ENCODE results near the gene GNG11. TPM values are rescaled to one million over a fixed set of nuclear protein-coding genes. Genes with fewer than 3 reads are reported as not detected.
A peak's percentile ranks its signal among the peaks of the same experiment; 100 is the strongest.
"Not testable (repeated sequence)": the region's sequence is repeated elsewhere in the genome, so short reads cannot be mapped to it uniquely, and the experiment has no call there.

GNG11 gene
- total and polyA plus RNA-seq, 2 donors (not counting 3 experiments of a cell fraction or from before 2014, with no cell fraction given): 92.3 to 208 TPM

DNA sequence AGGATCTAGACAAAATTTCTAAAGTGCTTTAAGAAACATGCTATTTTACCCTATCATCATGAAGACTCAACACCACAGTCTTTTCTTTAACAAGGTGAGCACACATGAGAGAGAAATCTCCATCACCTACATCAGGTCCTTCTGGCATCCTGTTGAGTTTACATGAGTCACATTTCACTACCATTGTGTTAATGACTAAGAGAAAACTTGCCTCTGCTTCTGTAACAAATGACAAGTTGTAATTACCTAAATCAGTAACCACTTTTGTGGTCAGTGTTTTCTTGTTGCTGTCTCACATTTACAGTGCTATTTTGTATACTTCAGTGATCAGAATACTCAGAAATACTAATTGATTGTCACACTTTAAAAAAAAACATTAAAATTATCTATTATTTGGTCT is 5.6 kb upstream of the GNG11 start:
- H3K9ac ChIP-seq (replicated peaks; ENCODE audit: extremely low read depth, insufficient read depth, low read length); H3K27ac ChIP-seq (ENCODE audit: insufficient read depth, low read depth, low read length); H3K9me3 ChIP-seq (replicated peaks; ENCODE audit: control insufficient read depth, insufficient read depth, low read length); H3K27me3 ChIP-seq (ENCODE audit: control insufficient read depth in 2 of 2, insufficient read depth in 2 of 2, low read length in 2 of 2); H2AFZ ChIP-seq (ENCODE audit: low read depth, low read length); H3K4me3 ChIP-seq (replicated peaks in 1 of 3; ENCODE audit: insufficient read depth in 1 of 3, low read depth in 1 of 3, low read length in 3 of 3); DNase-seq (ENCODE audit: low read depth, low spot score); H4K20me1 ChIP-seq (replicated peaks; ENCODE audit: control insufficient read depth, extremely low read depth, insufficient read depth, low read length); dilution Hi-C loops (cut with MboI; ENCODE audit: extremely low pct_ligation_motif_present, low sequenced_read_pairs); H3K4me2 ChIP-seq (ENCODE audit: insufficient read depth, low read length); H3K9me1 ChIP-seq (replicated peaks; ENCODE audit: control insufficient read depth, extremely low read depth, insufficient read depth, low read length); intact Hi-C loops (cut with micrococcal nuclease); H3K36me3 ChIP-seq (ENCODE audit: control insufficient read depth in 2 of 2, extremely low read depth in 1 of 2, insufficient read depth in 2 of 2, low read length in 2 of 2); H3K79me2 ChIP-seq (ENCODE audit: control insufficient read depth, insufficient read depth, low read length); POLR2A ChIA-PET; BruUV-seq (replicated peaks): not testable (repeated sequence)
- CTCF ChIA-PET: interaction anchor here (1.4 kb wide), 1 partner anchor 13 kb away, joined by 12 read pairs; no protein-coding TSS in a partner anchor
- peak; percentile 47 for FAIRE-seq
- peak; percentile 55 for TF ChIP-seq JUN (IDR thresholded peaks at IDR 0.05; ENCODE audit: borderline replicate concordance, insufficient read depth, insufficient read length, low read depth)
- peaks cover 57% of the 10 kb centered on the region for H3K4me1 ChIP-seq (ENCODE audit: control insufficient read depth, extremely low read depth, insufficient read depth, low read length)

DNA sequence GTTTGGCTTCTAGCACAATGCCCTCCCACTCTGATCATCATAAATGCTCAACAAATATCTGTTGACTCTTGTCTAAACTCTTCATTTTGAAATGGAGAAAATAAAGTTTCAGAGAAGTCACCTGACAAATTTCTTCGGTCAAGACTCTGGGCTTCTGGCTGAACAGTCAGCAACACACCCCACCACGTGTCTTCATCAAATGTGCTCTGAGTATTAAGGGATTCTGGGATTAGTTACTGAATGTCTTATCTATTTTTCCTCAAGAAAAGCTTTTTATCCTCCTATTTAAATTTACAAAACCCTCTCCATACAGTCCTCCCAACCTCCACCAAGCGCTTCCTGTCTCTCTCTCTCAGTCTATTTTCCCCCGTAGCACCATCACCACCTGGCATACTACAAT is 5.2 kb upstream of the GNG11 start:
- H3K4me1 ChIP-seq (ENCODE audit: control insufficient read depth, extremely low read depth, insufficient read depth, low read length): peaks cover 57% of the 10 kb centered on the region
- DNase-seq (ENCODE audit: low read depth, low spot score); CTCF ChIA-PET; H2AFZ ChIP-seq (ENCODE audit: low read depth, low read length); H3K9me1 ChIP-seq (replicated peaks; ENCODE audit: control insufficient read depth, extremely low read depth, insufficient read depth, low read length); H3K36me3 ChIP-seq (ENCODE audit: control insufficient read depth in 2 of 2, extremely low read depth in 1 of 2, insufficient read depth in 2 of 2, low read length in 2 of 2); H3K9me3 ChIP-seq (replicated peaks; ENCODE audit: control insufficient read depth, insufficient read depth, low read length); FAIRE-seq; H3K9ac ChIP-seq (replicated peaks; ENCODE audit: extremely low read depth, insufficient read depth, low read length); H3K27me3 ChIP-seq (ENCODE audit: control insufficient read depth in 2 of 2, insufficient read depth in 2 of 2, low read length in 2 of 2); H3K79me2 ChIP-seq (ENCODE audit: control insufficient read depth, insufficient read depth, low read length); POLR2A ChIA-PET; intact Hi-C loops (cut with micrococcal nuclease); H3K27ac ChIP-seq (ENCODE audit: insufficient read depth, low read depth, low read length); H3K4me3 ChIP-seq (replicated peaks in 1 of 3; ENCODE audit: insufficient read depth in 1 of 3, low read depth in 1 of 3, low read length in 3 of 3); H3K4me2 ChIP-seq (ENCODE audit: insufficient read depth, low read length); BruUV-seq (replicated peaks); H4K20me1 ChIP-seq (replicated peaks; ENCODE audit: control insufficient read depth, extremely low read depth, insufficient read depth, low read length); dilution Hi-C loops (cut with MboI; ENCODE audit: extremely low pct_ligation_motif_present, low sequenced_read_pairs): not testable (repeated sequence)
